ENCODE data around the gene SLIT3.

GRCh38 chr5:168656633-168657032, 644.3 kb downstream of the SLIT3 start:
- TF ChIP-seq CTCF (IDR thresholded peaks at IDR 0.05; ENCODE audit: low read depth, low read length) (no peak), POLR2A (IDR thresholded peaks at IDR 0.05; ENCODE audit: extremely low read depth, insufficient read length) (no peak), MAX (IDR thresholded peaks at IDR 0.05; ENCODE audit: low read depth, low read length) (no peak), MYC (IDR thresholded peaks at IDR 0.05; ENCODE audit: low read depth, low read length) (no peak)

Data from NB4 (cell line).